Transverse colon (tissue), 4 donors: ENCODE measurements around the gene POLG. TPM values are rescaled to one million over a fixed set of nuclear protein-coding genes. Genes with fewer than 3 reads are reported as not detected.
A peak's percentile ranks its signal among the peaks of the same experiment; 100 is the strongest.

Source experiments
- DNase-seq: peaks from one replicate; pipeline ENCODE4 v3.0.0-alpha.2; 2019
- H3K27ac ChIP-seq, 4 donors: fragments of 200-600 bp; sonication (generic); 2 replicates each; pipeline ENCODE4 v1.5.1; 2016 to 2018; ENCODE audit warnings: inconsistent platforms in 4 of 4
- H3K27me3 ChIP-seq: fragments of 200-600 bp; sonication (generic); 2 replicates; pipeline ENCODE4 v1.5.1; 2017; ENCODE audit warnings: inconsistent platforms
- H3K36me3 ChIP-seq, 4 donors: fragments of 200-600 bp; sonication (generic); 2 replicates each; pipeline ENCODE4 v1.5.1; 2017 to 2019; ENCODE audit warnings: inconsistent platforms in 4 of 4
- H3K4me1 ChIP-seq, 4 donors: fragments of 200-600 bp; sonication (generic); 2 replicates each; pipeline ENCODE4 v1.5.1; 2017 to 2020; ENCODE audit warnings: inconsistent platforms in 4 of 4
- H3K4me3 ChIP-seq, 4 donors: fragments of 200-600 bp; sonication (generic); 1 replicate in 1 of 4; 2 replicates in 3 of 4; pipeline versions ENCODE4 v1.5.1 to v1.6.1; 2017 to 2019; ENCODE audit warnings: inconsistent platforms in 4 of 4
- H3K9me3 ChIP-seq, 2 donors: fragments of 200-600 bp; sonication (generic); 2 replicates each; pipeline ENCODE4 v1.5.1; 2017 to 2019; ENCODE audit warnings: inconsistent platforms in 2 of 2
- EP300 ChIP-seq: sonication (generic); formaldehyde crosslinking; IDR thresholded peaks from one replicate; pipeline ENCODE4 v1.6.1; 2017; ENCODE audit warnings: antibody characterized with exemption, low read depth
- POLR2A ChIP-seq: fragments of 450-650 bp; IDR thresholded peaks from one replicate; pipeline ENCODE4 v1.6.1; 2016; ENCODE audit warnings: antibody characterized with exemption, mild to moderate bottlenecking, moderate library complexity
- POLR2AphosphoS5 ChIP-seq, 3 donors: sonication (generic); formaldehyde crosslinking; IDR thresholded peaks; one replicate each; pipeline ENCODE4 v1.6.1; 2016; ENCODE audit warnings: antibody characterized with exemption in 3 of 3
- WGBS, 2 donors: methylation state at CpG; one replicate each; pipeline ENCODE4 v1.1.5; 2018; ENCODE audit warnings: low coverage in 1 of 2; 5-methylcytosine and 5-hydroxymethylcytosine counted together
- in situ Hi-C, 4 donors: fragments of 200-750 bp; cut with MboI; loops; one replicate each; pipeline versions ENCODE4 v1.15.0 to v1.15.1; 2017; ENCODE audit warnings: low sequenced_read_pairs in 3 of 4, low pct_ligation_motif_present in 1 of 4, low pct_unique_long_range_greater_than_20kb in 1 of 4
- intact Hi-C: fragments of 100-400 bp; cut with DNase I; formaldehyde crosslinking; loops from one replicate; pipeline ENCODE4 v1.15.1; 2023; ENCODE audit warnings: low total_unique reads
- total RNA-seq, 4 donors: library from RNA; depleted of rRNA; stranded (reverse); fragments of >200 nt; gene quantifications; one replicate each; pipeline ENCODE4 v1.1.0, GENCODE V29; 2016
- TF ChIP-seq, protein P1 (sequence below), 5 experiments: fragments of 200-600 bp in 3 of 5; fragments of 450-650 bp in 2 of 5; sonication (generic) in 3 of 5; IDR thresholded peaks; 1 replicate in 2 of 5; 2 replicates in 3 of 5; pipeline ENCODE4 v1.5.1; 2016 to 2017; ENCODE audit warnings: antibody characterized with exemption in 5 of 5, inconsistent platforms in 3 of 5, mild to moderate bottlenecking in 2 of 5, moderate library complexity in 1 of 5

Gene POLG
- total RNA-seq, 4 donors from 2014 or later: 64.5 to 204 (median 114) TPM

DNA sequence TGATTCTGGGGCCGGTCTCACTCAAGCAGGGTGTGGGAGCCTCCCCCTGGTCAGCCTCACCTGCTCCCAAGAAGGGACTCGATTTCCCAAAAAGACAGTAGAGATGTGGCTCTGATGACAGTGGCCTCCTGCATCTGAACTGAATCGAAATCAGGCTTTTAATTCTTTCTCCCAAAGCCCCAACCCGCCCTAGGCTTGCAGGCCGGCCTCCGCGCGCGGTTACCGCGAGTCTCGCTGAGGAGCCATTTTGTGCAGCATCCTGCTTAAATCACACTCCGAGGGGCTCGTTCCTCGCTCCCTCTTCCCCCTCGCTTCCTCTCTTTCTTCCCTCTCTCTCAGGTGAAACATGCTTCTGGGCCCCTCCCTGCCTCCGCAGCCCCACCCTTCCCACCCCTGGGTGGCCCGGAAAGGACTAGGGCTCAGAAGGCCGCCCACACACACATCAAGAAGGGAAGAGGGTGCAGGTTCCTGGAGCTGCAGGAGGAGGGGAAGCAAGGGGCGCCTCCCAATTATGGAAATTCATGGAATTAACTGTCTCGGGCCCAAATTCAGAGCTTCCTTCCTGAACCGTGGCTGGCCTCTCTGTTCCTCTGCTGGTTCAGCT lies 30.9 kb upstream of the POLG start:
- Histone ChIP-seq H3K27ac (no peak overlapping the region), H3K4me1 (peaks cover 2 to 20% (median 16%) of the 10 kb centered on the region in 4 donors), H3K27me3 (peaks cover 100% of the 10 kb centered on the region), H3K9me3 (no peaks in the 10 kb centered on the region), H3K36me3 (no peaks in the 10 kb centered on the region), H3K4me3 (no peak overlapping the region)
- TF ChIP-seq POLR2A (no peak), EP300 (no peak), POLR2AphosphoS5 (IDR thresholded peaks at IDR 0.05) (no peak)
- TF ChIP-seq, protein P1, sequence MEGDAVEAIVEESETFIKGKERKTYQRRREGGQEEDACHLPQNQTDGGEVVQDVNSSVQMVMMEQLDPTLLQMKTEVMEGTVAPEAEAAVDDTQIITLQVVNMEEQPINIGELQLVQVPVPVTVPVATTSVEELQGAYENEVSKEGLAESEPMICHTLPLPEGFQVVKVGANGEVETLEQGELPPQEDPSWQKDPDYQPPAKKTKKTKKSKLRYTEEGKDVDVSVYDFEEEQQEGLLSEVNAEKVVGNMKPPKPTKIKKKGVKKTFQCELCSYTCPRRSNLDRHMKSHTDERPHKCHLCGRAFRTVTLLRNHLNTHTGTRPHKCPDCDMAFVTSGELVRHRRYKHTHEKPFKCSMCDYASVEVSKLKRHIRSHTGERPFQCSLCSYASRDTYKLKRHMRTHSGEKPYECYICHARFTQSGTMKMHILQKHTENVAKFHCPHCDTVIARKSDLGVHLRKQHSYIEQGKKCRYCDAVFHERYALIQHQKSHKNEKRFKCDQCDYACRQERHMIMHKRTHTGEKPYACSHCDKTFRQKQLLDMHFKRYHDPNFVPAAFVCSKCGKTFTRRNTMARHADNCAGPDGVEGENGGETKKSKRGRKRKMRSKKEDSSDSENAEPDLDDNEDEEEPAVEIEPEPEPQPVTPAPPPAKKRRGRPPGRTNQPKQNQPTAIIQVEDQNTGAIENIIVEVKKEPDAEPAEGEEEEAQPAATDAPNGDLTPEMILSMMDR (IDR thresholded peaks at IDR 0.05): no peak
- intact Hi-C loops: loop anchor here (5.0 kb wide), 1 partner anchor 52 kb away; no protein-coding TSS in a partner anchor
- 25 to 32% methylated on average over 14 to 22 of the region's 22 CpGs for WGBS, 2 donors
- in situ Hi-C loops: no loop called here
- DNase-seq: no peak

DNA sequence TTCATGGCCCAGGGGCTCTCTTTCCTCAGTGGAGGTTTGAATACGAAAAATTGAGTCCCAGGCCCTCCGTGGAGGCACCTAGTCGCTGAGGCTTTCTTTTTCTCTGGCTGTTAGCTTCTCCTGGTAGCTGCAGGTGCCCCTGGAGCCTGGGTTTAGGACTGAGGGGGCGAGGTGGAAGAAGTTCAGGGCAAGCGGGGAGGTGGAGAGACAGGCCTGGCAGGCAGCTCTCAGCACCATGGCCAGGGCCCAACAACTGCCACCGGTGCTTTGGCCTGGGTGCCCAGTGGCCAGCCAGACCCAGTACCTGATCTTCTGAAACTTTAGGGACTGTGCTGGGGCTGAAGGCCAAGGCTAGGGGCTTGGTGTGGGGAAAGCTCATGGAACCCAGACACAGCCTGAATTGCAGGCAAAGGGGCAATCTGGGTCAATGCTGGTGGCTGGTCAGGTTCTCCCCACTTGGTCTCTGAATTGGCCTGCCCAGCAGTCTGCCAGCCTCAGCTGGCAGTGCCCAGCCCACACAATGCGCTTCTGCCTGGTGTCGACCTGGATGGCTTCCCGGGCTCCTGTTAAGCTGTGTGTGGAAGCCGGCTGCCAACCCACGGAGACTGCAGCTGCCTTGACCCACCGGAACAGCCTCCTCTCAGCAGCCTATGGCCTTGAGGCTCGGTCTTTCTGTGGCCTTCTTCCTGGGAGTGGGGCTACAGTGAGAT lies 30.3 kb upstream of the POLG start:
- Histone ChIP-seq H3K9me3 (no peaks in the 10 kb centered on the region), H3K27me3 (peaks cover 100% of the 10 kb centered on the region), H3K27ac (no peak overlapping the region), H3K4me1 (peaks cover 2 to 20% (median 16%) of the 10 kb centered on the region in 4 donors), H3K36me3 (no peaks in the 10 kb centered on the region), H3K4me3 (no peak overlapping the region)
- no peak for DNase-seq
- WGBS, 2 donors: 20 to 39% methylated on average over 2 to 13 of the region's 13 CpGs
- TF ChIP-seq POLR2A: no peak
- no peak for TF ChIP-seq POLR2AphosphoS5 (IDR thresholded peaks at IDR 0.05)
- TF ChIP-seq, protein P1 (IDR thresholded peaks at IDR 0.05): no peak
- no peak for TF ChIP-seq EP300
- intact Hi-C loops (loop anchor here (5.0 kb wide), 1 partner anchor 52 kb away; no protein-coding TSS in a partner anchor), in situ Hi-C loops (loop anchor here in 1 of 4 donors (5.0 kb wide), 1 partner anchor 67 kb away; no protein-coding TSS in a partner anchor)

DNA sequence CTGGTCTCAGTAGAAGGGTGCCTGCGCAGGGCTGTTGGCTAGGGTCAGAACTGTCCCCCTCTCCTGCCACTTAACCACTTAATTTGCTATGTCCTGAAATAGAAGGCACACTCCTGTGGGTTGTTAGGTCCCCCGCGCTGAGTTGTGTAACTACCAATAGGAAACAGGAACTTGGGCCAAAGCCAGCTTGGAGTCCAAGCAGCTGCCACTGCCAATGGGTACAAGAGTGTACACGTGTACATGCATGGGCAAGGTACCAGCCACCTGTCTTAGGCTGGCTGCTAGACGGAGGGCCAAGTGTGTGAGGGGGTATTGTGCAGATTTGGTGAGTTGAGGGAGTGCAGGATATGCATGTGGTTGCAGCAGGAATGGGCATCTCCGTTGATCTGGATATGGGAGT lies 29.7 kb upstream of the POLG start:
- peak; percentile 19 for DNase-seq
- TF ChIP-seq, protein P1 (IDR thresholded peaks at IDR 0.05): no peak
- TF ChIP-seq EP300 (no peak), POLR2AphosphoS5 (IDR thresholded peaks at IDR 0.05) (no peak), POLR2A (no peak)
- 10% methylated on average over 5 of the region's 6 CpGs; no CpG with 5 or more reads in 1 of the 2 donors for WGBS, 2 donors
- Histone ChIP-seq H3K27ac (no peak overlapping the region), H3K4me3 (no peak overlapping the region), H3K36me3 (no peaks in the 10 kb centered on the region), H3K9me3 (no peaks in the 10 kb centered on the region), H3K4me1 (peaks cover 3 to 22% (median 18%) of the 10 kb centered on the region in 4 donors), H3K27me3 (peaks cover 100% of the 10 kb centered on the region)
- in situ Hi-C loops (loop anchor here in 1 of 4 donors (5.0 kb wide), 1 partner anchor 68 kb away; no protein-coding TSS in a partner anchor), intact Hi-C loops (no loop called here)

DNA sequence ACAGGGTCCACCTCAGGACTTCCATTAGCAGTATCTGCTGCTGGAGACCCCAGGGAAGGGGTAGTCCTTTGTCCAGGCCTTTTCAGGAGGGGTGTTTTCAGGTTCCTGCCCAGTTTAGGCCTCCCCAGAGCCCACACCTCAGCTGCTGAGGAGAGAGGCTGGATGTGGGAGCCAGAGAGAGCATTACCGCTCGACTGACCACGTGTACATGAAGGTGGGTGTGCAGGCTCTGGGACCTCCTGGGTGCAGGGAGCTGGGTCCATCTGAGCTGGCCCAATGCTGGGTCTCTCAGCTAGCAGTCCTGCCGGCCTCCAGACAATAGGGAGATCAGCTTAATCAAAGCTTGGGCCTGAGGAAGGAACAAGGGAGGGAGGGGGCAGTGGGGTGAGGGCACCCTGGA lies 29.1 kb upstream of the POLG start:
- in situ Hi-C loops (loop anchor here in 1 of 4 donors (5.0 kb wide), 1 partner anchor 69 kb away; no protein-coding TSS in a partner anchor), intact Hi-C loops (no loop called here)
- H3K36me3 ChIP-seq: no peaks in the 10 kb centered on the region
- H3K9me3 ChIP-seq: no peaks in the 10 kb centered on the region
- H3K27ac ChIP-seq: no peak overlapping the region
- TF ChIP-seq POLR2A (no peak), POLR2AphosphoS5 (IDR thresholded peaks at IDR 0.05) (no peak), EP300 (no peak)
- TF ChIP-seq, protein P1 (IDR thresholded peaks at IDR 0.05): no peak
- H3K4me3 ChIP-seq: no peak overlapping the region
- H3K4me1 ChIP-seq: peaks cover 8 to 27% (median 24%) of the 10 kb centered on the region in 4 donors
- no peak for DNase-seq
- WGBS, 2 donors: 47% methylated on average over 4 of the region's 4 CpGs; no CpG with 5 or more reads in 1 of the 2 donors
- H3K27me3 ChIP-seq: peaks cover 100% of the 10 kb centered on the region
